ENCODE results near the gene CDH8. TPM values are rescaled to one million over a fixed set of nuclear protein-coding genes. Genes with fewer than 3 reads are reported as not detected.
"Not testable (repeated sequence)": the region's sequence is repeated elsewhere in the genome, so short reads cannot be mapped to it uniquely, and the experiment has no call there.

Gene CDH8
- total RNA-seq, 1 experiment from 2014 or later: 5.7 TPM

GRCh38 chr16:61807551-61807950 lies 228.7 kb downstream of the CDH8 start:
- BruUV-seq (replicated peaks): no TSS peak
- Histone ChIP-seq H3K4me1 (ENCODE audit: insufficient read depth, low read length) (no peaks in the 10 kb centered on the region), H3K9ac (ENCODE audit: low read length) (no peak overlapping the region), H3K9me3 (ENCODE audit: low read length) (no peaks in the 10 kb centered on the region), H3K4me2 (ENCODE audit: low read length) (no peak overlapping the region), H3K4me3 (ENCODE audit: low read length) (no peak overlapping the region), H3K27me3 (ENCODE audit: low read length) (no peaks in the 10 kb centered on the region), H3K79me2 (ENCODE audit: low read length) (no peaks in the 10 kb centered on the region), H3K27ac (ENCODE audit: low read length) (no peak overlapping the region), H3K36me3 (ENCODE audit: low read depth, low read length) (no peaks in the 10 kb centered on the region), H4K20me1 (ENCODE audit: low read length) (no peaks in the 10 kb centered on the region), H3F3A (ENCODE audit: low read length, unreplicated experiment) (no peaks in the 10 kb centered on the region), H3K9me2 (replicated peaks; ENCODE audit: low read length) (no peaks in the 10 kb centered on the region), H2AFZ (ENCODE audit: low read length) (no peak overlapping the region)
- DNase-seq (no peak), ATAC-seq (no peak)
- ChIA-PET POLR2A (ENCODE audit: unreplicated experiment) (no interaction called here), CTCF (no interaction called here)
- no peak for TF ChIP-seq CTCF (conservative IDR thresholded peaks at IDR 0.05; ENCODE audit: low read depth, low read length)
- TF ChIP-seq EZH2 (IDR thresholded peaks at IDR 0.05; ENCODE audit: low read length, unreplicated experiment): no peak
- intact Hi-C loops (cut with micrococcal nuclease): no loop called here

- H3K9me3 ChIP-seq (ENCODE audit: low read length); H3K4me3 ChIP-seq (ENCODE audit: low read length); H3K9ac ChIP-seq (ENCODE audit: low read length); intact Hi-C loops (cut with micrococcal nuclease); H3K4me1 ChIP-seq (ENCODE audit: insufficient read depth, low read length); H3K4me2 ChIP-seq (ENCODE audit: low read length); BruUV-seq (replicated peaks); H4K20me1 ChIP-seq (ENCODE audit: low read length); CTCF ChIA-PET; H3K36me3 ChIP-seq (ENCODE audit: low read depth, low read length); DNase-seq; H3K79me2 ChIP-seq (ENCODE audit: low read length); H3K27ac ChIP-seq (ENCODE audit: low read length); H3K27me3 ChIP-seq (ENCODE audit: low read length); H3F3A ChIP-seq (ENCODE audit: low read length, unreplicated experiment); H3K9me2 ChIP-seq (replicated peaks; ENCODE audit: low read length); POLR2A ChIA-PET (ENCODE audit: unreplicated experiment); ATAC-seq; H2AFZ ChIP-seq (ENCODE audit: low read length): not testable (repeated sequence)
Measured at GRCh38 chr16:61801217-61801616, 235.0 kb downstream of the CDH8 start.

GRCh38 chr16:61798741-61799140 lies 237.5 kb downstream of the CDH8 start:
- intact Hi-C loops (cut with micrococcal nuclease): loop anchor here (10.0 kb wide), 2 partner anchors 134 to 246 kb away; no protein-coding TSS in a partner anchor

More at GRCh38 chr16:61798741-61799140, 237.5 kb downstream of the CDH8 start:
- no peaks in the 10 kb centered on the region for H3K79me2 ChIP-seq (ENCODE audit: low read length)
- TF ChIP-seq EZH2phosphoT487 (IDR thresholded peaks at IDR 0.05; ENCODE audit: borderline replicate concordance, low read length) (no peak), CTCF (conservative IDR thresholded peaks at IDR 0.05; ENCODE audit: low read depth, low read length) (no peak), EZH2 (IDR thresholded peaks at IDR 0.05; ENCODE audit: low read length, unreplicated experiment) (no peak)
- no peaks in the 10 kb centered on the region for H3K9me2 ChIP-seq (replicated peaks; ENCODE audit: low read length)
- 0 out of 2 replicates have a peak, but pooled peaks cover 6% of the 10 kb centered on the region for H3K4me1 ChIP-seq (ENCODE audit: insufficient read depth, low read length)
- no peak overlapping the region for H3K4me2 ChIP-seq (ENCODE audit: low read length)
- H3K27ac ChIP-seq (ENCODE audit: low read length): no peak overlapping the region
- DNase-seq: no peak
- no peak overlapping the region for H2AFZ ChIP-seq (ENCODE audit: low read length)
- no peaks in the 10 kb centered on the region for H3F3A ChIP-seq (ENCODE audit: low read length, unreplicated experiment)
- H4K20me1 ChIP-seq (ENCODE audit: low read length): no peaks in the 10 kb centered on the region
- CTCF ChIA-PET: no interaction called here
- BruUV-seq (replicated peaks): no TSS peak
- H3K27me3 ChIP-seq (ENCODE audit: low read length): no peaks in the 10 kb centered on the region
- H3K9ac ChIP-seq (ENCODE audit: low read length): no peak overlapping the region
- POLR2A ChIA-PET (ENCODE audit: unreplicated experiment): no interaction called here
- H3K4me3 ChIP-seq (ENCODE audit: low read length): no peak overlapping the region
- no peaks in the 10 kb centered on the region for H3K9me3 ChIP-seq (ENCODE audit: low read length)
- ATAC-seq: no peak
- H3K36me3 ChIP-seq (ENCODE audit: low read depth, low read length): no peaks in the 10 kb centered on the region

All from PC-3 (cell line).